Measurements from ENCODE around the gene S100B. TPM values are rescaled to one million over a fixed set of nuclear protein-coding genes. Genes with fewer than 3 reads are reported as not detected.

Gene S100B
- total RNA-seq, 1 donor from 2014 or later, result not detected

DNA sequence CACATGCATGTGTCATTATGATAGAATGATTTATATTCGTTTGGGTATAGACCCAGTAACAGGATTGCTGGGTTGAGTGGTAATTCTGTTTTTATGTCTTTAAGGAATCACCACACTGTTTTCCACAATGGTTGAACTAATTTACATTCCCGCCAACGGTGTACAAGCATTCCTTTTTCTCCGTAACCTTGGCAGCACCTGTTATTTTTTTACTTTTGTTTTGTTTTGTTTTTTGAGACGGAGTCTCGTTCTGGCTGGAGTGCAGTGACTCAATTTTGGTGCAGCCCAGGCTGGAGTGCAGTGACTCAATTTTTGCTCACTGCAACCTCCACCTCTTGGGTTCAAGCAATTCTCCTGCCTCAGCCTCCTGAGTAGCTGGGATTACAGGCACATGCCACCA lies 8.5 kb upstream of the S100B start:
- TF ChIP-seq, protein P1, sequence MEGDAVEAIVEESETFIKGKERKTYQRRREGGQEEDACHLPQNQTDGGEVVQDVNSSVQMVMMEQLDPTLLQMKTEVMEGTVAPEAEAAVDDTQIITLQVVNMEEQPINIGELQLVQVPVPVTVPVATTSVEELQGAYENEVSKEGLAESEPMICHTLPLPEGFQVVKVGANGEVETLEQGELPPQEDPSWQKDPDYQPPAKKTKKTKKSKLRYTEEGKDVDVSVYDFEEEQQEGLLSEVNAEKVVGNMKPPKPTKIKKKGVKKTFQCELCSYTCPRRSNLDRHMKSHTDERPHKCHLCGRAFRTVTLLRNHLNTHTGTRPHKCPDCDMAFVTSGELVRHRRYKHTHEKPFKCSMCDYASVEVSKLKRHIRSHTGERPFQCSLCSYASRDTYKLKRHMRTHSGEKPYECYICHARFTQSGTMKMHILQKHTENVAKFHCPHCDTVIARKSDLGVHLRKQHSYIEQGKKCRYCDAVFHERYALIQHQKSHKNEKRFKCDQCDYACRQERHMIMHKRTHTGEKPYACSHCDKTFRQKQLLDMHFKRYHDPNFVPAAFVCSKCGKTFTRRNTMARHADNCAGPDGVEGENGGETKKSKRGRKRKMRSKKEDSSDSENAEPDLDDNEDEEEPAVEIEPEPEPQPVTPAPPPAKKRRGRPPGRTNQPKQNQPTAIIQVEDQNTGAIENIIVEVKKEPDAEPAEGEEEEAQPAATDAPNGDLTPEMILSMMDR (IDR thresholded peaks at IDR 0.05; ENCODE audit: insufficient read depth, low read length, poor library complexity, severe bottlenecking), result no peak
- no peak overlapping the region for H3K4me3 ChIP-seq (ENCODE audit: low read depth, low read length)
- DNase-seq (ENCODE audit: low read depth), result no peak

DNA sequence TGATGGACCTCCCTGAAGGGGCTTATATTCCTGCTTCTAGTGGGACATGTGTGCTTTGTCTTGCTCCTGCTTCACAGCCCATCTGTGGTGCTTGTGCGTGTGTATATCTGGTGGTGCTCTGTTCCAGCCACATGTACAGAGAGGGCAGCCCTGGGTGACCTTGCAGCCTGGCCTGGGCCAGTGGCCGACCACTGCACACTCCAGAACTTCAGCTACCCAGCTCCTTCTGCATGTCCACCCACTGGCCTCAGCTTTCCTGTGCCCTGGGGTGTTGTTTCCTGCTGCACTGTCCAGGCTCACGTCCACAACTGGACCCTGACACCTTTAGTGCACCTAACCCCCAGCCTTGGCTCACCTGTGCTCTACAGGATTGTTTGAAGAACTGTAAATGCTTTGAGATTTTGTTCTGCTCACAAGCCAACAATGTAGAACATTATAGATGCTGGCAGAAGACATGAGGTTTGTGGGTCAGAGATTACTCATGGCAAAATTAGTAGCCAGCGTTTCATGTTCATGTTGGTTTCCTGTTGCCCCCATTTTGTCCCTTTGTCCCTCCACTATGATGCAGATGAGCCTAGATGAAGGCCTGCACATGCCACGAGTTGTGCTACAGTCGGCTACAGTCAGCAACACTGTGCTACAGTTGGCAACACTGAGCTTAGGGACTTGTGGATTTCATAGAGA lies 5.3 kb upstream of the S100B start:
- DNase-seq (ENCODE audit: low read depth), result no peak
- no peak overlapping the region for H3K4me3 ChIP-seq (ENCODE audit: low read depth, low read length)
- H3K27me3 ChIP-seq (ENCODE audit: control insufficient read depth, insufficient read depth, low read length), result peaks cover 7% of the 10 kb centered on the region
- TF ChIP-seq, protein P1 (IDR thresholded peaks at IDR 0.05; ENCODE audit: insufficient read depth, low read length, poor library complexity, severe bottlenecking), result no peak
- no peaks in the 10 kb centered on the region for H3K36me3 ChIP-seq (ENCODE audit: control insufficient read depth, insufficient read depth, low read length)

More for the DNA sequence above, 8.5 kb upstream of the S100B start:
- Histone ChIP-seq H3K27me3 (ENCODE audit: control insufficient read depth, insufficient read depth, low read length) (peaks cover 2% of the 10 kb centered on the region), H3K36me3 (ENCODE audit: control insufficient read depth, insufficient read depth, low read length) (no peaks in the 10 kb centered on the region)

DNA sequence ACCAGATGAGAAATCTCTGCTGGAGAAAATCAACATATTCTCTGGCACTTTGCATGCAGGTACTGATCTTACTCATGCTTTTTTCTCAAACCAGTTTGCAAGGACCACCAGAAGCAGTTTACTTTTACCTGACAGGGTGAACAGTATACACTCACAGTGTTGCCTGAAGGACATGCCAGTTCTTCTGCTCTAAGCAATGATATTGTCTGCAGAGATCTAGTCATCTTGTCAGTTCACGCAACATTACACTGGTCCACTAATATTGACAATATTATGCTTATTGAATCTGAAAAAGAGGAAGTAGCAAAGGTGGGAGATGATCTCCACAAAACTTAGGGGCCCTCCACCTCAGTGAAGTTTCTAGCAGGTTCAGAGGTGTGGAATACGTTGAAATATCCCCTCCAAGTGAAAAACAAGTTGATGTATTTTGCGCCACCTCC lies 3.8 kb upstream of the S100B start:
- no peak overlapping the region for H3K4me3 ChIP-seq (ENCODE audit: low read depth, low read length)
- peaks cover 9% of the 10 kb centered on the region for H3K27me3 ChIP-seq (ENCODE audit: control insufficient read depth, insufficient read depth, low read length)
- no peak for DNase-seq (ENCODE audit: low read depth)
- TF ChIP-seq, protein P1 (IDR thresholded peaks at IDR 0.05; ENCODE audit: insufficient read depth, low read length, poor library complexity, severe bottlenecking), result no peak
- H3K36me3 ChIP-seq (ENCODE audit: control insufficient read depth, insufficient read depth, low read length), result no peaks in the 10 kb centered on the region

- no peak for DNase-seq (ENCODE audit: low read depth)
- no peak overlapping the region for H3K4me3 ChIP-seq (ENCODE audit: low read depth, low read length)
- H3K36me3 ChIP-seq (ENCODE audit: control insufficient read depth, insufficient read depth, low read length), result no peaks in the 10 kb centered on the region
- TF ChIP-seq, protein P1 (IDR thresholded peaks at IDR 0.05; ENCODE audit: insufficient read depth, low read length, poor library complexity, severe bottlenecking), result no peak
- peaks cover 9% of the 10 kb centered on the region for H3K27me3 ChIP-seq (ENCODE audit: control insufficient read depth, insufficient read depth, low read length)
Observed at GRCh38 chr21:46607636-46608035, 2.8 kb upstream of the S100B start.

DNA sequence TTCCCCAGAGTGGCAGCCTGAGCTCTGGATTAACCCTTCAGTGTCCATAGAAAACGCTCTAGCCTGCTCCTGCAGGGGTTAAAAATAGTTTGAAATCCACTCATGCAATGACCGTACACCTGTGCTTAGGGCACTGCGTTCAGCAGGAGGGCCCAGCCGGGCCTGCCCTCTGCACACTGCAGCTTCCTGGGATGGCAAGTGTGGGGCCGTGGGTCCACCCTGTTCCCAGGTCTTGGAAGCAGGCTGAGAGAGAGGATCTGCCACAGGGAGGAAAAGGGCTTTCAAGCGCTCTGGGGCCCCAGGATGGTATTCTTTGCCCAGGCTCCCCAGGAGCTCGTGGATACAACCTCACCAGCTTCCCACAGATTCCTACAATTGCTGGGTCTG lies 1.5 kb upstream of the S100B start:
- H3K27me3 ChIP-seq (ENCODE audit: control insufficient read depth, insufficient read depth, low read length), result peaks cover 9% of the 10 kb centered on the region
- no peaks in the 10 kb centered on the region for H3K36me3 ChIP-seq (ENCODE audit: control insufficient read depth, insufficient read depth, low read length)
- no peak for DNase-seq (ENCODE audit: low read depth)
- TF ChIP-seq, protein P1 (IDR thresholded peaks at IDR 0.05; ENCODE audit: insufficient read depth, low read length, poor library complexity, severe bottlenecking), result no peak
- H3K4me3 ChIP-seq (ENCODE audit: low read depth, low read length), result no peak overlapping the region
